Gastroesophageal sphincter (tissue), 4 donors: ENCODE data around the gene ANAPC15. TPM values are rescaled to one million over a fixed set of nuclear protein-coding genes. Genes with fewer than 3 reads are reported as not detected.

ENCODE experiments used
- ATAC-seq: fragments of 150-250 bp; one replicate; pipeline ENCODE4 v1.9.1; 2016; ENCODE audit warnings: mild to moderate bottlenecking, moderate library complexity
- H3K27ac ChIP-seq, 4 donors: fragments of 200-600 bp; sonication (generic) in 3 of 4; 1 replicate in 3 of 4; 2 replicates in 1 of 4; pipeline ENCODE4 v1.5.1; 2016 to 2019
- H3K27me3 ChIP-seq: fragments of 200-600 bp; sonication (generic); one replicate; pipeline ENCODE4 v1.5.1; 2019
- H3K36me3 ChIP-seq, 2 donors: fragments of 200-600 bp; sonication (generic); one replicate each; pipeline ENCODE4 v1.5.1; 2019; ENCODE audit warnings: control low read depth in 1 of 2
- H3K4me1 ChIP-seq, 3 donors: fragments of 200-600 bp; sonication (generic); 1 replicate in 2 of 3; 2 replicates in 1 of 3; pipeline ENCODE4 v1.5.1; 2016 to 2019; ENCODE audit warnings: control low read depth in 2 of 3
- H3K4me3 ChIP-seq, 2 donors: fragments of 200-600 bp; sonication (generic); one replicate each; pipeline ENCODE4 v1.5.1; 2019; ENCODE audit warnings: mild to moderate bottlenecking in 1 of 2, moderate library complexity in 1 of 2
- H3K9me3 ChIP-seq, 3 donors: fragments of 200-600 bp; sonication (generic); one replicate each; pipeline ENCODE4 v1.5.1; 2017 to 2019; ENCODE audit warnings: control low read depth in 2 of 3
- CTCF ChIP-seq, 4 experiments: fragments of 200-600 bp in 2 of 4; fragments of 450-650 bp in 2 of 4; sonication (generic) in 1 of 4; IDR thresholded peaks; one replicate each; pipeline ENCODE4 v1.5.1; 2017 to 2019; ENCODE audit warnings: antibody characterized with exemption in 4 of 4, mild to moderate bottlenecking in 2 of 4, moderate library complexity in 2 of 4
- EP300 ChIP-seq: sonication (generic); formaldehyde crosslinking; IDR thresholded peaks from one replicate; pipeline ENCODE4 v1.6.1; 2017; ENCODE audit warnings: antibody characterized with exemption, mild to moderate bottlenecking
- POLR2A ChIP-seq, 2 donors: fragments of 450-650 bp; IDR thresholded peaks; one replicate each; pipeline ENCODE4 v1.6.1; 2017; ENCODE audit warnings: antibody characterized with exemption in 2 of 2, mild to moderate bottlenecking in 2 of 2, moderate library complexity in 1 of 2
- POLR2AphosphoS5 ChIP-seq: sonication (generic); formaldehyde crosslinking; IDR thresholded peaks from one replicate; pipeline ENCODE4 v1.6.1; 2017; ENCODE audit warnings: antibody characterized with exemption
- WGBS, 2 donors: methylation state at CpG; one replicate each; pipeline ENCODE4 v1.1.5; 2018; ENCODE audit warnings: low coverage in 1 of 2; 5-methylcytosine and 5-hydroxymethylcytosine counted together
- total RNA-seq, 4 donors: library from RNA; depleted of rRNA; stranded (reverse); fragments of >200 nt; gene quantifications; one replicate each; pipeline ENCODE4 v1.1.0, GENCODE V29; 2016

ANAPC15 gene
- total RNA-seq, 4 donors from 2014 or later = 37.0 to 55.6 (median 39.1) TPM

GRCh38 chr11:72114570-72114969, 2.1 kb upstream of the ANAPC15 start:
- Histone ChIP-seq H3K36me3 (peaks cover 0 to 4% of the 10 kb centered on the region in 2 donors), H3K4me1 (peaks cover 0 to 19% (median 10%) of the 10 kb centered on the region in 3 donors), H3K4me3 (no peak overlapping the region), H3K27ac (no peak overlapping the region), H3K9me3 (no peaks in the 10 kb centered on the region), H3K27me3 (peaks cover 29% of the 10 kb centered on the region)
- ATAC-seq = no peak
- no peak for TF ChIP-seq POLR2AphosphoS5
- TF ChIP-seq POLR2A (IDR thresholded peaks at IDR 0.05) = no peak
- TF ChIP-seq EP300 = no peak
- TF ChIP-seq CTCF (IDR thresholded peaks at IDR 0.05) = no peak
- 80 to 83% methylated on average over 1 of the region's 1 CpG for WGBS, 2 donors

- Histone ChIP-seq H3K27me3 (peaks cover 22% of the 10 kb centered on the region), H3K27ac (peak overlapping the region; percentile 93 to 98 (median 96)), H3K4me1 (peaks cover 0 to 19% (median 10%) of the 10 kb centered on the region in 3 donors), H3K36me3 (peaks cover 0 to 18% of the 10 kb centered on the region in 2 donors), H3K4me3 (peak overlapping the region; percentile 64 to 74), H3K9me3 (no peaks in the 10 kb centered on the region)
- no peak for TF ChIP-seq POLR2A (IDR thresholded peaks at IDR 0.05)
- no peak for TF ChIP-seq EP300
- no peak for TF ChIP-seq POLR2AphosphoS5
- no peak for TF ChIP-seq CTCF (IDR thresholded peaks at IDR 0.05)
- WGBS, 2 donors = 66 to 100% methylated on average over 3 to 9 of the region's 9 CpGs
- no peak for ATAC-seq
These were observed 698 bp upstream of the ANAPC15 start for GRCh38 chr11:72112978-72113808.

- H3K36me3 ChIP-seq = peaks cover 0 to 28% of the 10 kb centered on the region in 2 donors
- H3K4me1 ChIP-seq = peaks cover 0 to 19% (median 10%) of the 10 kb centered on the region in 3 donors
- H3K4me3 ChIP-seq = peak overlapping the region; percentile 61 to 74
- peaks cover 5% of the 10 kb centered on the region for H3K27me3 ChIP-seq
- peak overlapping the region; percentile 93 to 100 (median 98) for H3K27ac ChIP-seq
- no peak for ATAC-seq
- WGBS, 2 donors = 0% methylated on average over 2 to 10 of the region's 10 CpGs
- no peak for TF ChIP-seq POLR2AphosphoS5
- no peak for TF ChIP-seq EP300
- no peak for TF ChIP-seq CTCF (IDR thresholded peaks at IDR 0.05)
- no peak for TF ChIP-seq POLR2A (IDR thresholded peaks at IDR 0.05)
- no peaks in the 10 kb centered on the region for H3K9me3 ChIP-seq
These were observed 974 bp downstream of the ANAPC15 start for GRCh38 chr11:72111300-72112142.

GRCh38 chr11:72105888-72106287, 6.6 kb downstream of the ANAPC15 start, which contains the start of gene TOMT:
TOMT (plus strand) TSS chr11:72105924; CDS start chr11:72105952, 28 bp downstream.
- Histone ChIP-seq H3K4me3 (no peak within 1 kb of the TSS), H3K36me3 (peaks cover 0 to 28% of the 10 kb centered on the region in 2 donors), H3K4me1 (peaks cover 0 to 30% (median 16%) of the 10 kb centered on the region in 3 donors), H3K9me3 (no peaks in the 10 kb centered on the region), H3K27me3 (no peaks in the 10 kb centered on the region), H3K27ac (no peak within 1 kb of the TSS)
- TF ChIP-seq EP300 = no peak
- no peak for TF ChIP-seq CTCF (IDR thresholded peaks at IDR 0.05)
- TF ChIP-seq POLR2A (IDR thresholded peaks at IDR 0.05) = no peak
- no peak for TF ChIP-seq POLR2AphosphoS5
- WGBS, 2 donors = 90% methylated on average over 7 of the region's 14 CpGs; no CpG with 5 or more reads in 1 of the 2 donors
- no peak for ATAC-seq
